Sigmoid colon (tissue), 3 donors: Measurements from ENCODE around the gene GLYATL2.

ENCODE experiments used
- POLR2A ChIP-seq, 2 donors: fragments of 450-650 bp; IDR thresholded peaks; one replicate each; pipeline ENCODE4 v1.6.1; 2016; ENCODE audit warnings: antibody characterized with exemption in 2 of 2, mild to moderate bottlenecking in 2 of 2, moderate library complexity in 2 of 2
- TF ChIP-seq, protein P1 (sequence below), 4 experiments: fragments of 450-650 bp in 3 of 4; fragments of 200-600 bp in 1 of 4; IDR thresholded peaks; one replicate each; pipeline ENCODE4 v1.5.1; 2016 to 2019; ENCODE audit warnings: antibody characterized with exemption in 4 of 4, mild to moderate bottlenecking in 3 of 4, moderate library complexity in 2 of 4

DNA sequence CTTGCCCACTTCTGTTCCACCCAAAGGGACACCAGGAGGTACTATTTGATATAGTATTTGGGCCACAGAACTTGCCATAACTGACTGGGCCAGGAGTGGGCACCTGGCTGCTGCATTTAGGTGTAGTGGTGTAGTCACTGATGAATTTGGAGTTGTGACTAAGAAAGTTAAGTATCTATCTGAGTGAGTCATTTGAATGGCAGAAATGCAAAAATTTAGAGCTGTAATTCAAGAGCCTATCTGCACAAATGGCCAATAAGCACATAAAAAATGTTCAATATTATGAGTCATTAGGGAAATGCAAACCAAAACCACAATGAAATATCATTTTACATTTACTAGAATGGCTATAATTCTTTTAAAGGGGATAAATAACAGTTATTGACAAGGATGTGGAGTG is 14.7 kb downstream of the GLYATL2 start:
- TF ChIP-seq POLR2A (IDR thresholded peaks at IDR 0.05), result no peak
- TF ChIP-seq, protein P1, sequence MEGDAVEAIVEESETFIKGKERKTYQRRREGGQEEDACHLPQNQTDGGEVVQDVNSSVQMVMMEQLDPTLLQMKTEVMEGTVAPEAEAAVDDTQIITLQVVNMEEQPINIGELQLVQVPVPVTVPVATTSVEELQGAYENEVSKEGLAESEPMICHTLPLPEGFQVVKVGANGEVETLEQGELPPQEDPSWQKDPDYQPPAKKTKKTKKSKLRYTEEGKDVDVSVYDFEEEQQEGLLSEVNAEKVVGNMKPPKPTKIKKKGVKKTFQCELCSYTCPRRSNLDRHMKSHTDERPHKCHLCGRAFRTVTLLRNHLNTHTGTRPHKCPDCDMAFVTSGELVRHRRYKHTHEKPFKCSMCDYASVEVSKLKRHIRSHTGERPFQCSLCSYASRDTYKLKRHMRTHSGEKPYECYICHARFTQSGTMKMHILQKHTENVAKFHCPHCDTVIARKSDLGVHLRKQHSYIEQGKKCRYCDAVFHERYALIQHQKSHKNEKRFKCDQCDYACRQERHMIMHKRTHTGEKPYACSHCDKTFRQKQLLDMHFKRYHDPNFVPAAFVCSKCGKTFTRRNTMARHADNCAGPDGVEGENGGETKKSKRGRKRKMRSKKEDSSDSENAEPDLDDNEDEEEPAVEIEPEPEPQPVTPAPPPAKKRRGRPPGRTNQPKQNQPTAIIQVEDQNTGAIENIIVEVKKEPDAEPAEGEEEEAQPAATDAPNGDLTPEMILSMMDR (IDR thresholded peaks at IDR 0.05), result no peak
